K562 (cell line): ENCODE data around the gene ALK. TPM values are rescaled to one million over a fixed set of nuclear protein-coding genes. Genes with fewer than 3 reads are reported as not detected.

Experiments
- ATAC-seq: fragments of 200-7000 bp; cut with Tn5 transposase; 3 replicates; pipeline ENCODE4 v1.9.1; 2020; ENCODE audit warnings: moderate library complexity
- BruUV-seq: library from RNA; stranded (reverse); fragments of 400-500 nt; replicated peaks from 2 replicates; lab custom pipeline; 2021; lab: Mats Ljungman, UMichigan
- CTCF ChIA-PET: fragments of 300-600 bp; formaldehyde crosslinking; extraction: SDS; loops from one replicate; lab custom pipeline; 2021; ENCODE audit warnings: low intra/inter-chr PET ratio; lab: Yijun Ruan, JAX
- POLR2A ChIA-PET: fragments of 300-600, 350-650 bp; sonication (Branson Sonifier 250); formaldehyde crosslinking; extraction: SDS; loops from one replicate; lab custom pipeline; 2021; ENCODE audit warnings: antibody characterized with exemption, inconsistent platforms; lab: Yijun Ruan, JAX
- DNase-seq, 4 experiments: peaks; one replicate each; pipeline versions ENCODE4 v3.0.0 to v3.0.0-alpha.2; 2011 to 2018; ENCODE audit warnings: low spot score in 3 of 4, mixed read lengths in 3 of 4; ENCODE audit errors: extremely low read depth in 1 of 4
- FAIRE-seq: peaks from 2 replicates; lab custom pipeline; 2011; peaks lifted over from hg19 to GRCh38; lab: Jason Lieb, UNC
- H2AFZ ChIP-seq: 2 replicates; pipeline ENCODE4 v1.6.0; 2011; ENCODE audit warnings: low read depth, low read length, control low read depth, inconsistent platforms
- H3K27ac ChIP-seq: fragments of 200-600 bp; 3 replicates; pipeline ENCODE4 v1.8.0; 2011; ENCODE audit warnings: low read depth, mild to moderate bottlenecking, control low read depth, inconsistent platforms, low read length, moderate library complexity, mixed read lengths; ENCODE audit errors: extremely low read depth
- H3K27me3 ChIP-seq, 2 experiments: fragments of 300-600 bp in 1 of 2; 2 replicates in 1 of 2; 3 replicates in 1 of 2; pipeline versions ENCODE4 v1.6.0 to v1.8.0; 2011; ENCODE audit warnings: inconsistent platforms in 2 of 2, low read length in 2 of 2, mild to moderate bottlenecking in 1 of 2, mixed read lengths in 1 of 2, moderate library complexity in 1 of 2; ENCODE audit not compliant: control insufficient read depth in 2 of 2, insufficient read depth in 2 of 2
- H3K36me3 ChIP-seq: fragments of 300-600 bp; 3 replicates; pipeline ENCODE4 v1.8.0; 2011; ENCODE audit warnings: mild to moderate bottlenecking, low read length, inconsistent platforms; ENCODE audit not compliant: control insufficient read depth, insufficient read depth
- H3K4me1 ChIP-seq, 2 experiments: fragments of 200-600 bp in 1 of 2; replicated peaks in 1 of 2; 2 replicates in 1 of 2; 3 replicates in 1 of 2; pipeline versions ENCODE4 v1.5.1 to v1.8.0; 2011; ENCODE audit warnings: inconsistent platforms in 2 of 2, low read length in 2 of 2, mild to moderate bottlenecking in 1 of 2, mixed read lengths in 1 of 2, moderate library complexity in 1 of 2; ENCODE audit not compliant: control insufficient read depth in 2 of 2, insufficient read depth in 2 of 2
- H3K4me2 ChIP-seq: 2 replicates; pipeline ENCODE4 v1.6.1; 2011; ENCODE audit warnings: low read length, control low read depth, inconsistent platforms, mixed read lengths; ENCODE audit not compliant: insufficient read depth
- H3K4me3 ChIP-seq: fragments of 200-600 bp; sonication (generic), shearing (Covaris generic); 2 replicates; pipeline ENCODE4 v1.5.1; 2016; ENCODE audit warnings: control low read depth, inconsistent platforms
- H3K79me2 ChIP-seq: fragments of 200-600 bp; 3 replicates; pipeline ENCODE4 v1.8.0; 2011; ENCODE audit warnings: low read length, inconsistent platforms; ENCODE audit not compliant: control insufficient read depth, insufficient read depth
- H3K9ac ChIP-seq, 2 experiments: 2 replicates each; pipeline versions ENCODE4 v1.6.0 to v1.6.1; 2011; ENCODE audit warnings: low read depth in 2 of 2, low read length in 2 of 2, control low read depth in 1 of 2, inconsistent platforms in 1 of 2, mild to moderate bottlenecking in 1 of 2, mixed read lengths in 1 of 2; ENCODE audit not compliant: insufficient read depth in 1 of 2
- H3K9me1 ChIP-seq: one replicate; pipeline ENCODE4 v1.6.0; 2011; ENCODE audit warnings: inconsistent platforms, mild to moderate bottlenecking, low read length, moderate library complexity; ENCODE audit not compliant: control insufficient read depth, insufficient read depth
- H3K9me3 ChIP-seq: replicated peaks from 2 replicates; pipeline ENCODE4 v1.5.1; 2011; ENCODE audit warnings: low read depth, low read length, inconsistent platforms; ENCODE audit not compliant: control insufficient read depth, insufficient read depth
- H4K20me1 ChIP-seq: replicated peaks from 2 replicates; pipeline ENCODE4 v1.6.1; 2011; ENCODE audit warnings: low read length, inconsistent platforms, mixed read lengths; ENCODE audit not compliant: control insufficient read depth, insufficient read depth
- BDP1 ChIP-seq: IDR thresholded peaks from 3 replicates; pipeline ENCODE4 v1.6.1; 2011; ENCODE audit not compliant: insufficient read length, insufficient read depth
- FOXJ2 ChIP-seq: fragments of 200-800 bp; sonication (Bioruptor generic); IDR thresholded peaks from 2 replicates; pipeline ENCODE4 v1.6.1; 2016; ENCODE audit warnings: missing genetic modification characterization, missing compliant biosample characterization
- GABPB2 ChIP-seq: fragments of 250-450 bp; sonication (Bioruptor Pico); conservative IDR thresholded peaks from 2 replicates; pipeline ENCODE4 v1.5.1; 2021; ENCODE audit warnings: mild to moderate bottlenecking
- KDM1A ChIP-seq, 2 experiments: fragments of 450-650 bp; IDR thresholded peaks; 2 replicates each; pipeline ENCODE4 v1.6.1; 2016; ENCODE audit warnings: mild to moderate bottlenecking in 2 of 2
- PHB2 ChIP-seq: fragments of 450-650 bp; IDR thresholded peaks from 2 replicates; pipeline ENCODE4 v1.6.1; 2017; ENCODE audit warnings: low read depth
- RAD21 ChIP-seq, 2 experiments: fragments of 250-450 bp in 1 of 2; fragments of 450-650 bp in 1 of 2; sonication (Bioruptor Pico) in 1 of 2; formaldehyde crosslinking in 1 of 2; IDR thresholded peaks in 1 of 2; conservative IDR thresholded peaks in 1 of 2; 2 replicates each; pipeline versions ENCODE4 v1.4.0 to v1.8.0; 2020 to 2022; ENCODE audit warnings: mild to moderate bottlenecking in 2 of 2, moderate library complexity in 1 of 2
- TAL1 ChIP-seq: fragments of 450-650 bp; IDR thresholded peaks from 2 replicates; pipeline ENCODE4 v1.6.1; 2016; ENCODE audit warnings: mild to moderate bottlenecking
- ZNF197 ChIP-seq: fragments of 200-800 bp; sonication (Bioruptor generic); IDR thresholded peaks from 2 replicates; pipeline ENCODE4 v1.6.1; 2016; ENCODE audit warnings: low read depth, missing genetic modification characterization, missing compliant biosample characterization
- ZNF347 ChIP-seq: fragments of 450-650 bp; formaldehyde crosslinking; IDR thresholded peaks from 2 replicates; pipeline ENCODE4 v1.4.0; 2020; ENCODE audit warnings: low read depth, mild to moderate bottlenecking, moderate library complexity
- ZNF695 ChIP-seq: fragments of 450-650 bp; formaldehyde crosslinking; IDR thresholded peaks from 2 replicates; pipeline ENCODE4 v1.4.0; 2020; ENCODE audit warnings: mild to moderate bottlenecking, moderate library complexity
- WGBS: fragments of 100-300 bp; shearing (Covaris generic); methylation state at CpG from one replicate; pipeline ENCODE4 v1.1.6; 2016; ENCODE audit warnings: low coverage, mixed read lengths; ENCODE audit not compliant: insufficient coverage; ENCODE audit errors: missing lambda C conversion rate; 5-methylcytosine and 5-hydroxymethylcytosine counted together
- in situ Hi-C: fragments of 300-500 bp; cut with MboI; formaldehyde crosslinking; loops from 4 replicates; pipeline ENCODE4 v1.15.0; 2018; ENCODE audit warnings: inconsistent platforms, mixed read lengths
- intact Hi-C: fragments of 100-400 bp; cut with micrococcal nuclease; formaldehyde crosslinking; loops from 2 replicates; pipeline ENCODE4 v1.14.2; 2022
- polyA plus RNA-seq, 8 experiments: library from polyadenylated mRNA; depleted of rRNA in 4 of 8; stranded (reverse) in 5 of 8; unstranded in 3 of 8; fragments of >200 nt; fragmentation: Nextera tagmentation in 2 of 8; fragmentation: Illumina TruSeq in 1 of 8; extraction: Ambion mirVana in 2 of 8; extraction: Trizol in 1 of 8; gene quantifications; 2 replicates each; pipeline versions ENCODE4 v1.2.1 to v1.2.3, GENCODE V29; 2011 to 2014; ENCODE audit warnings: inconsistent platforms in 1 of 8, missing spikeins in 1 of 8
- total RNA-seq, 7 experiments: library from RNA; depleted of rRNA in 6 of 7; stranded (reverse); fragments of >200 nt in 6 of 7; fragmentation: Illumina TruSeq in 2 of 7; extraction: Trizol in 2 of 7; gene quantifications; 2 replicates each; pipeline versions ENCODE4 v1.2.1 to v1.2.3, GENCODE V29; 2011 to 2021; ENCODE audit warnings: low replicate concordance in 1 of 7
- TF ChIP-seq, protein P1 (sequence below): sonication (generic); formaldehyde crosslinking; IDR thresholded peaks from 2 replicates; pipeline ENCODE4 v1.8.1; 2023; ENCODE audit warnings: mild to moderate bottlenecking, missing genetic modification reagents
- TF ChIP-seq, protein P2 (sequence below): fragments of 450-650 bp; IDR thresholded peaks from 2 replicates; pipeline ENCODE4 v1.6.1; 2016; ENCODE audit warnings: low read depth, mild to moderate bottlenecking, moderate library complexity

ALK gene
- total and polyA plus RNA-seq, 9 of the 15 experiments (the other 6 are each of a cell fraction or from before 2014, with no cell fraction given): not detected

DNA sequence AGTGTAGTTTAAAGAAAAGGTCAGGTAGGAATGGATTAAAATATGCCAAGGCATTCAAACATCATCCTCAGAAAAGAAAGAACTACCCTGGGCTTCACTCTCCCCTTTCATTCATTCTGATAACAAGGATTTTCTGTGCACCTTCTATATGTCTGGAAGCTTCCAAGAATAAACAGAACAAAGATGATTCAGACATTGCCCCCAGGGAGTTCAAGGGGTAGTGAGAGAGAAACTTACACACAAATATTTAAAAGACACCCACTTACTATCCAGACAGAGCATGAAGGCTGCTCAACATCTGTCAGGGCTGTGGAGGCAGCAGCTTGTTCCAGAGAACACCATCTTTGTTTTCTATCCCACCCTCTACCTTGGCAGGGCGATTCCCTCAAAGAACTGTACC lies 140.5 kb downstream of the ALK start:
- WGBS: 0% methylated on average over 1 of the region's 1 CpG
- Histone ChIP-seq H2AFZ (no peak overlapping the region), H4K20me1 (no peaks in the 10 kb centered on the region), H3K9me3 (no peaks in the 10 kb centered on the region), H3K9ac (no peak overlapping the region), H3K9me1 (no peaks in the 10 kb centered on the region), H3K36me3 (no peaks in the 10 kb centered on the region), H3K4me3 (no peak overlapping the region), H3K4me2 (no peak overlapping the region), H3K27ac (no peak overlapping the region), H3K4me1 (no peaks in the 10 kb centered on the region), H3K79me2 (no peaks in the 10 kb centered on the region), H3K27me3 (peaks cover 0 to 8% of the 10 kb centered on the region in 2 experiments; a peak in 1 of 5 replicates)
- in situ Hi-C loops: no loop called here
- ATAC-seq (no peak), FAIRE-seq (no peak), DNase-seq (no peak)
- TF ChIP-seq FOXJ2: no peak
- no peak for TF ChIP-seq ZNF347 (CRISPR knock-in tag)
- TF ChIP-seq, protein P1, sequence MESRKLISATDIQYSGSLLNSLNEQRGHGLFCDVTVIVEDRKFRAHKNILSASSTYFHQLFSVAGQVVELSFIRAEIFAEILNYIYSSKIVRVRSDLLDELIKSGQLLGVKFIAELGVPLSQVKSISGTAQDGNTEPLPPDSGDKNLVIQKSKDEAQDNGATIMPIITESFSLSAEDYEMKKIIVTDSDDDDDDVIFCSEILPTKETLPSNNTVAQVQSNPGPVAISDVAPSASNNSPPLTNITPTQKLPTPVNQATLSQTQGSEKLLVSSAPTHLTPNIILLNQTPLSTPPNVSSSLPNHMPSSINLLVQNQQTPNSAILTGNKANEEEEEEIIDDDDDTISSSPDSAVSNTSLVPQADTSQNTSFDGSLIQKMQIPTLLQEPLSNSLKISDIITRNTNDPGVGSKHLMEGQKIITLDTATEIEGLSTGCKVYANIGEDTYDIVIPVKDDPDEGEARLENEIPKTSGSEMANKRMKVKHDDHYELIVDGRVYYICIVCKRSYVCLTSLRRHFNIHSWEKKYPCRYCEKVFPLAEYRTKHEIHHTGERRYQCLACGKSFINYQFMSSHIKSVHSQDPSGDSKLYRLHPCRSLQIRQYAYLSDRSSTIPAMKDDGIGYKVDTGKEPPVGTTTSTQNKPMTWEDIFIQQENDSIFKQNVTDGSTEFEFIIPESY (CRISPR knock-in tag): no peak
- TF ChIP-seq RAD21 (CRISPR knock-in tag; conservative IDR thresholded peaks at IDR 0.05 in 1 of 2, IDR thresholded peaks at IDR 0.05 in 1 of 2): no peak
- TF ChIP-seq KDM1A (IDR thresholded peaks at IDR 0.05): no peak
- no peak for TF ChIP-seq PHB2
- TF ChIP-seq TAL1: no peak
- TF ChIP-seq, protein P2, sequence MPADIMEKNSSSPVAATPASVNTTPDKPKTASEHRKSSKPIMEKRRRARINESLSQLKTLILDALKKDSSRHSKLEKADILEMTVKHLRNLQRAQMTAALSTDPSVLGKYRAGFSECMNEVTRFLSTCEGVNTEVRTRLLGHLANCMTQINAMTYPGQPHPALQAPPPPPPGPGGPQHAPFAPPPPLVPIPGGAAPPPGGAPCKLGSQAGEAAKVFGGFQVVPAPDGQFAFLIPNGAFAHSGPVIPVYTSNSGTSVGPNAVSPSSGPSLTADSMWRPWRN: no peak
- no peak for TF ChIP-seq ZNF197 (CRISPR knock-in tag)
- TF ChIP-seq GABPB2: no peak
- no peak for TF ChIP-seq ZNF695
- TF ChIP-seq BDP1: no peak
- CTCF ChIA-PET: no interaction called here
- POLR2A ChIA-PET: no interaction called here
- no TSS peak for BruUV-seq
- intact Hi-C loops: no loop called here
